GM21423 (cell line): ENCODE results near the gene CFDP1.

Source experiments
- ATAC-seq: cut with Tn5 transposase; IDR thresholded peaks from one replicate; pipeline ENCODE4 v1.9.1; 2021; ENCODE audit warnings: mild to moderate bottlenecking, moderate library complexity; ENCODE audit not compliant: unreplicated experiment

CFDP1 gene

GRCh38 chr16:75432828-75433731 is at the start of gene CFDP1:
TSS of gene CFDP1 (minus strand) at chr16:75433503. CDS start at chr16:75433352, 151 bp downstream.
- ATAC-seq, result peak; percentile 93

GRCh38 chr16:75482434-75483205 is 49.3 kb upstream of the CFDP1 start:
- no peak for ATAC-seq

- no peak for ATAC-seq
These were observed 48.2 kb upstream of the CFDP1 start for GRCh38 chr16:75481475-75481874.

GRCh38 chr16:75479421-75479990 is 46.2 kb upstream of the CFDP1 start:
- ATAC-seq, result no peak

- ATAC-seq, result no peak
These were observed 45.4 kb upstream of the CFDP1 start for GRCh38 chr16:75478480-75479345.

- ATAC-seq, result no peak
These were observed 44.6 kb upstream of the CFDP1 start for GRCh38 chr16:75477680-75478473.

- no peak for ATAC-seq
These were observed 43.5 kb upstream of the CFDP1 start for GRCh38 chr16:75476817-75477216.

- no peak for ATAC-seq
These were observed 42.1 kb upstream of the CFDP1 start for GRCh38 chr16:75475420-75475847.

- no peak for ATAC-seq
These were observed 39.9 kb upstream of the CFDP1 start for GRCh38 chr16:75472908-75473877.

GRCh38 chr16:75471723-75472633 is 38.7 kb upstream of the CFDP1 start:
- ATAC-seq, result peak; percentile 90

- no peak for ATAC-seq
These were observed 33.5 kb upstream of the CFDP1 start for GRCh38 chr16:75466760-75467159.

GRCh38 chr16:75464122-75464918 is 31.0 kb upstream of the CFDP1 start, which contains the start of gene TMEM170A:
TSS of gene TMEM170A (minus strand) at chr16:75464689. CDS start at chr16:75464600, 89 bp downstream.
- ATAC-seq, result peak; percentile 93

- peak; percentile 16 for ATAC-seq
These were observed 30.3 kb upstream of the CFDP1 start for GRCh38 chr16:75463389-75464121.

- ATAC-seq, result peak; percentile 19
These were observed 29.5 kb upstream of the CFDP1 start for GRCh38 chr16:75462806-75463205.

GRCh38 chr16:75461575-75461974 is 28.3 kb upstream of the CFDP1 start:
- no peak for ATAC-seq

GRCh38 chr16:75460446-75460845 is 27.1 kb upstream of the CFDP1 start:
- ATAC-seq, result no peak
